GM12801 (cell line): ENCODE results near the gene CD99L2.

Source experiments
- CTCF ChIP-seq: IDR thresholded peaks from one replicate; pipeline ENCODE4 v1.5.1; 2011; ENCODE audit warnings: control low read depth; ENCODE audit not compliant: insufficient read length; ENCODE audit errors: extremely low read depth

CD99L2 gene

DNA sequence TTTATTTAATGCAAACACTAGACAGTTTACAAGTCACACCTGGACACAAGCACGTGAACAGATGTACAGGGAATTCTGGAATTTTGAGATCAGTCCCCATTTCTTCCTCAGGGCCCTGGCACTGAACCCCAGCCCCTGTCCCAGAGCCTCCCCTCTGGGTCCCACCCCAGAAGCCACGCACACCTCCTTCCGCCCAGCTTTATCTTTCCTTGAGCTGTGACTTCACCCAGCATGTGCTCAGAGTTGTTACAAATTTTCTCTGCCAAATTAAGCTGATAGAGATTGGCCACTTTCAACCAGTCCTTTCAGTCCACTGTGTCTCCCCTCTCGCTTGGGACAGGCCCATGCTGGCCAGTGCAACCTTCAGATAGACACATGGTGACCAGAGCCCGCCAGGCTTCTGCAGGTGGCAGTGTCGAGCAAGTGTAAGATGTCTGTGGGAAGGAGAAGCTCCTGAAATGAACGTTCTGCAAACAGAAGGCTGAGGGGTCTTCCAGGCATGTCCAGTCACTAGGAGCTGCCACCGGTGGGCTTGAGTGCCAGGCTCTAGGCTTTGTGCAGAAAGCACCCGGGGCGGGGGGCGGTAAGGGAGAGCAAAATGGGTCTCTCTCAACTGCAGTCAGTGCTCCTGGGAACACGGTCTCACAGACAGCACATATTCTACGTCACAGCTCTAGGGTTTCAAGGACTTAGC lies 132.0 kb downstream of the CD99L2 start:
- TF ChIP-seq CTCF, result no peak

DNA sequence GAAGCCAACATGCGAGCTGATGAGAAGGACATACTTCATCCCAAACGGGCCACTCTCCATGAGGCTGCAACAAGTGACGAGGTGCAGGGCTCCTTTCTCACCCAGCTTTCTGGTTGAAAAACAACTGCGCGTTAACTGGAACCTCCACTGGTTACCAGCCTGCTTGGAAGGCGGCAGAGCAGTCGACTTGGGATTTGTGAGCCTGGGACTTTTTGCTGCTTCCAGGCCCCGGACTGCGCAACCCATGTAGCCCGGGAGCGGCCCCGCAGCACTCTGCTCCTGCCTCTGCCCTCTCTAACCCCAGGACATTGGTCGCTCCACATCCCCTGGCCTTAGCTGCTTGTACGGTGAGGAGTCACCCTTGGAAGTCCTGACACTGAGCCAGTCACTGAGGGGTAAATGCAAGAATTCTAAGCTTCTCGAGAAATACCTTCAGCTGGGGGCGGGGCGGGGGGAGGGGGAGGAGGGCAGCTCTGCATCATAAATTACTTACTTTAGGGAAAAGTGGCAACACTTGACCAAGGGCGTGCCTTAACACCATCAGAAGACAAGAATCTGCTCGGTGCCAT lies 132.6 kb downstream of the CD99L2 start:
- TF ChIP-seq CTCF, result no peak

DNA sequence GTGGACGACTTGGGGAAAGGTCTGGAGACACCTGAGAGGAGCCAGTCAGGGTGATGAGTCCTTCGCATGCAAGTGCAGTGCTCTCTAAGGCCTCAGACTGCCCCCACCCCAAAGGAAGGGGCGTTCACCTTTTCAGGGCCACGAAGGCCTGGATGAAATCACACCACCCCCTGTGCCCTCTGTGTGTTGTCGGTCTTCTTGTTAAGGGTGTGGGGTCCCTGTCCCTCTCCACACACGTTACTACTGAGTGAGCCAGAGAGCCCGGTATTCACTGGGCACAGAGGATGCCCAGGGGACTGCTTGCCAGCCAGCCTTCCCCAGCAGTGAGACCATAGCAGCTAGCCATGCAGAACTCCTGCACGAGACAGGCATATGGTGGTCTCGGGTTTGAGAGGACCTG lies 133.2 kb downstream of the CD99L2 start:
- no peak for TF ChIP-seq CTCF

DNA sequence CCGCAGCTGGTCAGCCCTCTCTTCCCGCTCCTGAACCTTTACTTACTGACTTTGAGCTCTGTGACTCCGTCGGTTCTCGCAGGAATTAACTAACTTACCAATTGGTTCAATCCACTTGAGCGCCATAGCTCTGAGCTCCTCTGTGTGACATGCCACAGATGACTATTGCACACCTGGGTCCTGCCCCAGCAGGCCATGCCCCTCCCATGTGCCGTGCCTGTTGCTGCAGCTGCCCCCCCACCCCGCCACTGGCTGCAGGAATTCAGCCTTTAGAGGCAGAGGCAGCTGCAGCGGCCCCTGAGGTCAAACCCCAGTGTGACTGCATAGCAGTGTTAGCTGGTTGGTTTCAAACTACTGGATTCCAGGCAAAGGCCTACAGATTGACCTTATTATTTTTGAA lies 134.7 kb downstream of the CD99L2 start:
- no peak for TF ChIP-seq CTCF

GRCh38 chrX:150763303-150763797 lies 135.1 kb downstream of the CD99L2 start:
- TF ChIP-seq CTCF, result no peak

DNA sequence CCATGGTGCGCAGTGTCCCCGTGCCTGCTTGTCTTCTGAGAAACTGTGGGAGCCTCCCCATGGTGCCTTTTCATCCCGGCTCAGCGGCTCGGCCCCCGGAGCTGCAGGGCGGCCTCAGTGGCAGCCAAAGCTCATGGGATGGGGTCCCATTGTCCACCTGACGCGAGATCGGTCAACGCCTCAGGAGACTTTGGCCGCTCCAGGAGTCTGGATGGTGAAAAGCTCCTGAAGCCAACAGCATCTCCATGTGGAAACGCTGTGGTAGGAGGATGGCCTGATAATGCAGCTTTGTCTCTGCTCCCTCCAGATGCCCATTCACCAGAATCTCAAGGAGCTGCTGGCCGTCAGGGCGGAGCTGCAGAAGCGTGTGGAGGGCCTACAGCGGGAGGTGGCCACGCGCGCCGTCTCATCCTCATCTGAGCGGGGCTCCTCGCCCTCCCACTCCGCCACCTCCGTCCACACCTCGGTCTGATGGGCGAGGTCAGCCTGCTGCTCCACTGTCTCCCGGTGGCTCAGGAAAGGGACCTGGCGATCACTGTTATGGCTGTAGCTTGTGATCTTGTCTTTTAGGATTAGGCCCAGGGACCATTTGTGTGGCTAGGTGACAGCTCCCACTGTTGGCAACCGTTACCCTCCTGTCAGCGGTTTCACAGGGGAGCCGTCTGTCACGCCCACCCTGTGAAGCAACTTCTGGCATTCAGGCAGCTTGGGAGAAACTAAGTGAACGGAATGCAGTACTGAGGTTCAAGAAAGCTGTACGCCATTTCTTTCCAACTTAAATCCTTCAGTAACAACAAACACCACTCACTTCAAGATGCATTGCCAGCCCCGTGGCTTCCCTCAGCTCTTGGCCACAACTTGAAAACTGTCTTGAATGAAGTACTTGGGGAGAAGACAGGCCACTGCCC lies 136.0 kb downstream of the CD99L2 start:
- no peak for TF ChIP-seq CTCF

GRCh38 chrX:150761819-150762216 lies 136.7 kb downstream of the CD99L2 start:
- no peak for TF ChIP-seq CTCF
